ENCODE measurements around the gene SLC46A1. TPM values are rescaled to one million over a fixed set of nuclear protein-coding genes. Genes with fewer than 3 reads are reported as not detected.

The SLC46A1 gene
- total RNA-seq, 2 donors from 2014 or later: 1.8 to 3.6 TPM

DNA sequence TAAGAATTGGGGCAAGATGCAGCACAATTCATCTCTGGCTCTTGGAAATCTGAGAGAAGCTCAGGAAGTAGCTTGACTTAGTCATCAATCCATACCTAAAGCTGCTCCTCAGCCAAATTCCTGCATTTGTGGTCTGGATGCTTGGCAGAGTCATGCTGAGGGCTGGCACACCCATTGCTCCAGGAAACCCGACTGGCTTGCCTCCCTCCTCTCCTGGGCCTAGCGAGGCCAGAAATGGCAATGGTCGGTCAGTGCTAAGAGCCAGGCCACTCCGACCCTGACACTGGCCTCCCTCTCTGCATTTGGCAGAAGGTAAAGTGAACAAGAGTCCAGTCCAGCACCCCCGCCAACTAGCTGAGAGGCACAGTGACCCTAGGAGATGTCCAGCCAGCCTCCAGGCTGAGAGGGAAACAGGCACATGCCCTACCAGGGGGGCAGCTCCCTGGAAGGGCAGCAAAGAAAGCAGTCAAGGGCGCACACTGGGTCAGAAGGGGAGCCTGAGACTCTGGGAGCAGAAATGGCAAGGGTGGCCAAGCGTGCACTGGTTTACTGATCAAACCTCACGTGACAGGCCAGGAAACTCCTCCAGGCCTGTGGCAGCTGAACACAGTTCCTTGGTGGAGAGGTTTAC, 58.6 kb downstream of the SLC46A1 start:
- Mint-ChIP-seq H3K9me3 (no peaks in the 10 kb centered on the region), H3K27ac (peak overlapping the region in 1 of 2 donors; percentile 27), H3K36me3 (no peaks in the 10 kb centered on the region)
- no peak for ATAC-seq
- DNase-seq (ENCODE audit: low spot score in 2 of 2): no peak

DNA sequence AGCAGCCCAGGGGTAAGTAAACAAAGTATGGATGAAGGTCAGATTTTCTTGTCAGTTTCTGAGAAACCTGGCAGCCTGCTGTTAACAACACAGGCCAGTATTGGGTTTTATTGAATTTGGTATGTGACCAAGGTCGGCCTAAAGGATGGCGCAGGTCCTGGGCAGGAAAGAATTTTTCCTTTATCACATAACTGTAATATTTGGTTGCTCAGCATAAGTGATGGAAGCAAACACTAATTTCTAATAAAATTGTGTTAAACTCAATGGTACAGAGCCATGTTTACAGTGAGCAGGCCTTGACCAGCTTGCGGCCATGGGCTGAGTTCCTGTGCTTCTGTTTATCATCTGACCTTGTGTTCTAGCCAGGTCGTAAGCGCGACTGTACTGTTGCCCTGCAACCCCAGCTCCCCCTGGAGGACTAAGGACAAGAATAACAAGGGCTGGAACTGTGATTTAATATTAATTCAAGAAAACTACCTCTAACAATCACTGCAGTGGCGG, 59.2 kb downstream of the SLC46A1 start:
- no peaks in the 10 kb centered on the region for H3K36me3 Mint-ChIP-seq
- H3K27ac Mint-ChIP-seq: peak overlapping the region; percentile 51 to 72
- ATAC-seq (no peak), DNase-seq (ENCODE audit: low spot score in 2 of 2) (no peak)
- H3K9me3 Mint-ChIP-seq: no peaks in the 10 kb centered on the region

DNA sequence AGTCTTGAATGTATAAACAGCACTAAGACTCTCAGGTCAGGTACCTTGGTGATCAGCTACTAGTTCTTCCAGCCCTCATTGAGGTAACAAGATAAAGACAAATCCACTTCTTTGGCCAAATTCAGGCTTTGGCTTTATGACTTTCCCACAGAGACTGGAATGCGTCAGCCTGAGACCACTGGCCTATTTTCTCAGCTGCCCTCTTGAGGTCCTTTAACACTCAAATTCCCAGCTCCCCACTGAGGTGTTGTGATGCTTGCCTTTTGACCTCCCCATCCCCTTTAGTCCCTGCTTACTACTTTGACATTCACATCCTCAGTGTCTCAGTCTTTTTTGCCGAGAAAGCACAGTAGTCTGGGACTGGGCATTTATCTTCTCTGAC, 59.8 kb downstream of the SLC46A1 start:
- DNase-seq (ENCODE audit: low spot score in 2 of 2) (no peak), ATAC-seq (no peak)
- peak overlapping the region; percentile 51 to 72 for H3K27ac Mint-ChIP-seq
- no peaks in the 10 kb centered on the region for H3K36me3 Mint-ChIP-seq
- no peaks in the 10 kb centered on the region for H3K9me3 Mint-ChIP-seq

DNA sequence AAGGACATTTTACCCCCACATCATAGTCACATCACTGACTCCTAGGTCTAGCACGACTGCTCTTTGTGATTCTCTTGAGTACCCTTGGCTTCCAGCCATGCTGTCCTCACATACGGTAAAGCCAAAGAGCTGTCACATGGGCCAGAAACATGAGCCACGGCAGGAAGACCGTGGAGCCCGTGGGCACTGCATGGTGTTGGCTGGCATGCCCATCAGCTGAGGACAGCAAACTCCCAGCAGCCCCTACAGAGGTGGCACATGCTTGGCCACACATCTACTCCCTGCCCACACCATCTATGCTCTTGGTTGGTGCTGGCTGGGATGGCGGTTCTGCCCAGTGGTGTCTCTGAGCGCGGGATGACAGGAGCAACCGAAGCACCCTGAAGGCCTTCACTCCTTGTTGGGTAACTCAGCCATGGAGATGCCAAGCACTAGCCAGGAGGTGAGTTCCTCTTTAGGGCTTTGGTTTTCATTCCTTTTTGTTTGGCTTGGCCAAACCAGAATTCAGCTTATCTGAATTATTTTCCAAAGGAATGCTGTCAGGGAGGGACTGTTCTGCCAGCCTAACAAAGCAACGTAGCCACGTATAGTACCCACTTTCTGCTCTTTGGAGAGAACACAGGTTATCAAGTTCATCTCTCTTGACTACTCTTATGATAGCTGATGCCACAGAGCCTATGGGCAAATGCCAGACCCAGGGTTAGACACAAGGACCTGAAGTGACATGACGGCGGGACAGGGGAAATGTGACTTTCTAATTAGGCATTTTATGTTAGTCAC, 60.4 kb downstream of the SLC46A1 start:
- DNase-seq (ENCODE audit: low spot score in 2 of 2) (no peak), ATAC-seq (peak in 1 of 2 donors; percentile 15)
- H3K27ac Mint-ChIP-seq: peak overlapping the region; percentile 51 to 72
- H3K36me3 Mint-ChIP-seq: no peaks in the 10 kb centered on the region
- H3K9me3 Mint-ChIP-seq: no peaks in the 10 kb centered on the region

Other genes starting within 250 kb of the SLC46A1 start
- 10 to 100 TPM; 24.5 to 31.1 TPM for gene TMEM97, start 87.0 kb downstream of the SLC46A1 start, total RNA-seq
- 10 to 100 TPM; 16.4 to 16.8 TPM for gene IFT20, start 70.7 kb downstream of the SLC46A1 start, total RNA-seq
- gene TNFAIP1, start 70.5 kb downstream of the SLC46A1 start, total RNA-seq: 10 to 100 TPM; 25.7 to 26.2 TPM
- 10 to 100 TPM; 62.2 to 83.4 TPM for gene POLDIP2, start 48.7 kb downstream of the SLC46A1 start, total RNA-seq
- gene SEBOX, start 41.0 kb downstream of the SLC46A1 start, total RNA-seq: not detected
- gene VTN, start 35.9 kb downstream of the SLC46A1 start, total RNA-seq: under 1 TPM; 0.34 to 0.53 TPM
- gene SARM1, start 34.5 kb downstream of the SLC46A1 start, total RNA-seq: 10 to 100 TPM; 13.9 to 29.5 TPM
- gene SLC13A2, start 67.4 kb upstream of the SLC46A1 start, total RNA-seq: not detected
- not detected for gene FOXN1, start 100.1 kb upstream of the SLC46A1 start, total RNA-seq
- 10 to 100 TPM; 53.0 to 56.6 TPM for gene UNC119, start 146.4 kb upstream of the SLC46A1 start, total RNA-seq
- gene PIGS, start 165.3 kb upstream of the SLC46A1 start, total RNA-seq: 10 to 100 TPM; 39.6 to 44.1 TPM
- gene ALDOC, start 170.7 kb upstream of the SLC46A1 start, total RNA-seq: 100 to 1,000 TPM in 1 of 2 donors, 10 to 100 TPM in 1; 41.6 to 220 TPM
- 100 to 1,000 TPM; 150 to 326 TPM for gene SPAG5, start 192.8 kb upstream of the SLC46A1 start, total RNA-seq
- 10 to 100 TPM; 29.7 to 32.2 TPM for gene RSKR, start 208.0 kb upstream of the SLC46A1 start, total RNA-seq
- gene BLTP2, start 238.9 kb upstream of the SLC46A1 start, total RNA-seq: 100 to 1,000 TPM; 155 to 156 TPM